Limb (tissue), 2 donors: ENCODE measurements around the gene RASGRF2.

Experiments
- DNase-seq, 2 donors: peaks; one replicate each; pipeline ENCODE4 v3.0.0-alpha.2; 2016; ENCODE audit errors: extremely low spot score in 2 of 2

Gene RASGRF2

GRCh38 chr5:80959768-80960442, at the start of gene RASGRF2:
Gene RASGRF2, plus strand, starts transcription at chr5:80960363. Its CDS starts 376 bp downstream, at chr5:80960739.
- DNase-seq: no peak

- DNase-seq: no peak
Measured at GRCh38 chr5:80912479-80912878, 47.7 kb upstream of the RASGRF2 start.

- no peak for DNase-seq
Measured at GRCh38 chr5:80915716-80916115, 44.4 kb upstream of the RASGRF2 start.

- peak in 1 of 2 donors; percentile 29 for DNase-seq
Measured at GRCh38 chr5:80916676-80917075, 43.5 kb upstream of the RASGRF2 start.

GRCh38 chr5:80917631-80918030, 42.5 kb upstream of the RASGRF2 start:
- no peak for DNase-seq

- DNase-seq: no peak
Measured at GRCh38 chr5:80919678-80920196, 40.4 kb upstream of the RASGRF2 start.

- no peak for DNase-seq
Measured at GRCh38 chr5:80920333-80920732, 39.8 kb upstream of the RASGRF2 start.

GRCh38 chr5:80921026-80921425, 39.1 kb upstream of the RASGRF2 start:
- no peak for DNase-seq

GRCh38 chr5:80925931-80926330, 34.2 kb upstream of the RASGRF2 start:
- no peak for DNase-seq

GRCh38 chr5:80926536-80926935, 33.6 kb upstream of the RASGRF2 start:
- no peak for DNase-seq

- DNase-seq: no peak
Measured at GRCh38 chr5:80926979-80927656, 33.0 kb upstream of the RASGRF2 start.

GRCh38 chr5:80928073-80928472, 32.1 kb upstream of the RASGRF2 start:
- no peak for DNase-seq

- no peak for DNase-seq
Measured at GRCh38 chr5:80930940-80931339, 29.2 kb upstream of the RASGRF2 start.

GRCh38 chr5:80931411-80931810, 28.8 kb upstream of the RASGRF2 start:
- DNase-seq: no peak

GRCh38 chr5:80933036-80933435, 27.1 kb upstream of the RASGRF2 start:
- DNase-seq: no peak

- no peak for DNase-seq
Measured at GRCh38 chr5:80934751-80935150, 25.4 kb upstream of the RASGRF2 start.

GRCh38 chr5:80935811-80936385, 24.3 kb upstream of the RASGRF2 start:
- DNase-seq: no peak

GRCh38 chr5:80936881-80937280, 23.3 kb upstream of the RASGRF2 start:
- DNase-seq: no peak

GRCh38 chr5:80937584-80938356, 22.4 kb upstream of the RASGRF2 start:
- no peak for DNase-seq

- DNase-seq: no peak
Measured at GRCh38 chr5:80941496-80941895, 18.7 kb upstream of the RASGRF2 start.

GRCh38 chr5:80951366-80951765, 8.8 kb upstream of the RASGRF2 start:
- no peak for DNase-seq

GRCh38 chr5:80953587-80953986, 6.6 kb upstream of the RASGRF2 start:
- no peak for DNase-seq
